Heart left ventricle (tissue), 16 donors: ENCODE data around the gene FYN. TPM values are rescaled to one million over a fixed set of nuclear protein-coding genes. Genes with fewer than 3 reads are reported as not detected.

ENCODE experiments used
- ATAC-seq, 4 donors: fragments of 200-7000 bp; cut with Tn5 transposase; one replicate each; pipeline ENCODE4 v1.9.1; 2020 to 2022; ENCODE audit warnings: moderate library complexity in 4 of 4, mild to moderate bottlenecking in 3 of 4, moderate number of reproducible peaks in 1 of 4
- DNase-seq, 5 donors: peaks; one replicate each; pipeline ENCODE4 v3.0.0-alpha.2; 2020
- H3K27ac ChIP-seq, 12 donors: fragments of 200-600 bp; sonication (generic) in 4 of 12; one replicate each; pipeline versions ENCODE4 v1.5.0 to v1.8.0; 2016 to 2022; ENCODE audit warnings: mild to moderate bottlenecking in 2 of 12
- H3K27me3 ChIP-seq, 9 donors: fragments of 200-600 bp; sonication (generic) in 2 of 9; one replicate each; pipeline versions ENCODE4 v1.5.1 to v1.8.0; 2016 to 2022; ENCODE audit warnings: mild to moderate bottlenecking in 3 of 9
- H3K36me3 ChIP-seq, 9 donors: fragments of 200-600 bp; sonication (generic) in 2 of 9; one replicate each; pipeline versions ENCODE4 v1.5.0 to v1.8.0; 2018 to 2022; ENCODE audit warnings: mild to moderate bottlenecking in 2 of 9
- H3K4me1 ChIP-seq, 12 donors: fragments of 200-600 bp; sonication (generic) in 4 of 12; one replicate each; pipeline versions ENCODE4 v1.5.0 to v1.8.0; 2016 to 2022; ENCODE audit warnings: mild to moderate bottlenecking in 3 of 12
- H3K4me3 ChIP-seq, 12 donors: fragments of 200-600 bp; sonication (generic) in 4 of 12; one replicate each; pipeline versions ENCODE4 v1.5.0 to v1.8.0; 2017 to 2022; ENCODE audit warnings: mild to moderate bottlenecking in 9 of 12, moderate library complexity in 4 of 12
- H3K9me3 ChIP-seq, 12 donors: fragments of 200-600 bp; sonication (generic) in 4 of 12; one replicate each; pipeline versions ENCODE4 v1.5.0 to v1.8.0; 2016 to 2022; ENCODE audit warnings: mild to moderate bottlenecking in 1 of 12
- CTCF ChIP-seq, 12 donors: fragments of 200-600 bp; sonication (generic) in 4 of 12; IDR thresholded peaks; one replicate each; pipeline versions ENCODE4 v1.5.0 to v1.8.0; 2018 to 2022; ENCODE audit warnings: antibody characterized with exemption in 12 of 12, mild to moderate bottlenecking in 5 of 12
- POLR2A ChIP-seq, 2 donors: fragments of 450-650 bp; IDR thresholded peaks; one replicate each; pipeline ENCODE4 v1.6.1; 2017; ENCODE audit warnings: antibody characterized with exemption in 2 of 2, mild to moderate bottlenecking in 2 of 2, moderate library complexity in 2 of 2
- WGBS, 4 donors: extraction: QIAGEN DNeasy Blood & Tissue Kit in 2 of 4; methylation state at CpG; one replicate each; pipeline versions ENCODE4 v1.1.5 to v1.1.7; 2013 to 2018; 5-methylcytosine and 5-hydroxymethylcytosine counted together
- intact Hi-C, 10 donors: fragments of 100-400 bp; cut with DNase I; formaldehyde crosslinking; loops; one replicate each; pipeline versions ENCODE4 v1.11.1 to v1.14.2; 2022
- polyA plus RNA-seq, 2 donors: library from polyadenylated mRNA; stranded (reverse); fragments of 200-250 nt; gene quantifications; one replicate each; pipeline ENCODE4 v1.2.3, GENCODE V29; 2013
- total RNA-seq, 9 donors: library from RNA; depleted of rRNA in 2 of 9; stranded (reverse); fragments of >200 nt in 2 of 9; fragmentation: NEBNext Ultra II Directional in 3 of 9; extraction: Animal tissue kit (Norgen Biotek cat#: 25700) in 3 of 9; gene quantifications; one replicate each; pipeline versions ENCODE4 v1.1.0 to v1.2.4, GENCODE V29; 2016 to 2023
- donor health status: ischemic (EF 13 %, LVEDD 7.1; RV severe dilation, severe dysfunction).
- donor health status: healthy with polysubstance abuse.
- donor health status: DM: no; HTN: yes; CAD: no.
- donor health status: DM: no; HTN: no; CAD: no.
- donor health status: ischemic (EF 25% LVEDD 6.9; RV normal size, moderate dysfunction).
- donor health status: ischemic (EF 25% LVEDD 5.7; RV mildly dilated, moderate dysfunction).
- donor health status: healthy.
- donor health status: DM: yes; HTN: yes; CAD: no.
- donor health status: ischemic (EF 35%, LVEDD 5.7; RV mildly dilated, moderate dysfunction).
- donor health status: nonischemic (EF 11% LVEDD 7.7; RV severe dilation, severe dysfunction).
- donor health status: DM: yes; HTN: yes; CAD: no.
- donor health status: PGD.
- donor health status: ischemic (EF 29% LVEDD 5.4; RV normal size, mild dysfunction).
- donor health status: nonischemic (EF 23%, LVEDD 6.1; RV moderate dilation, normal function).

Gene FYN
- total and polyA plus RNA-seq, 11 donors = 14.7 to 72.4 (median 52.3) TPM

GRCh38 chr6:111759836-111760785 is 113.1 kb downstream of the FYN start:
- peaks cover 0 to 92% (median 70%) of the 10 kb centered on the region in 12 donors for H3K4me1 ChIP-seq
- H3K27me3 ChIP-seq = no peaks in the 10 kb centered on the region
- ATAC-seq (peak; percentile 9 to 51 (median 42)), DNase-seq (no peak)
- H3K9me3 ChIP-seq = no peaks in the 10 kb centered on the region
- intact Hi-C loops = loop anchor here in 1 of 10 donors (10.0 kb wide), 1 partner anchor 45 kb away; no protein-coding TSS in a partner anchor
- TF ChIP-seq CTCF (IDR thresholded peaks at IDR 0.05) = no peak
- TF ChIP-seq POLR2A (IDR thresholded peaks at IDR 0.05) = no peak
- H3K4me3 ChIP-seq = peak overlapping the region in 3 of 12 donors; percentile 6 to 40 (median 20)
- H3K36me3 ChIP-seq = no peaks in the 10 kb centered on the region
- peak overlapping the region in 11 of 12 donors; percentile 24 to 90 (median 52) for H3K27ac ChIP-seq
- WGBS, 4 donors = 57 to 71% (median 61%) methylated on average over 18 of the region's 18 CpGs

GRCh38 chr6:111759331-111759835 is 113.9 kb downstream of the FYN start:
- H3K4me3 ChIP-seq = peak overlapping the region in 3 of 12 donors; percentile 6 to 40 (median 20)
- TF ChIP-seq POLR2A (IDR thresholded peaks at IDR 0.05) = no peak
- TF ChIP-seq CTCF (IDR thresholded peaks at IDR 0.05) = no peak
- H3K4me1 ChIP-seq = peaks cover 0 to 92% (median 68%) of the 10 kb centered on the region in 12 donors
- intact Hi-C loops = no loop called here
- WGBS, 4 donors = 57 to 64% (median 63%) methylated on average over 10 of the region's 10 CpGs
- no peak for ATAC-seq
- DNase-seq = no peak
- H3K27ac ChIP-seq = peak overlapping the region in 11 of 12 donors; percentile 4 to 90 (median 52)
- H3K36me3 ChIP-seq = no peaks in the 10 kb centered on the region
- no peaks in the 10 kb centered on the region for H3K27me3 ChIP-seq
- H3K9me3 ChIP-seq = no peaks in the 10 kb centered on the region

GRCh38 chr6:111758608-111759329 is 114.5 kb downstream of the FYN start:
- H3K36me3 ChIP-seq = no peaks in the 10 kb centered on the region
- H3K4me3 ChIP-seq = peak overlapping the region in 1 of 12 donors; percentile 40
- H3K4me1 ChIP-seq = peaks cover 0 to 92% (median 69%) of the 10 kb centered on the region in 12 donors
- intact Hi-C loops = no loop called here
- H3K9me3 ChIP-seq = no peaks in the 10 kb centered on the region
- H3K27me3 ChIP-seq = no peaks in the 10 kb centered on the region
- ATAC-seq = peak in 1 of 4 donors; percentile 16
- TF ChIP-seq CTCF (IDR thresholded peaks at IDR 0.05) = no peak
- no peak for TF ChIP-seq POLR2A (IDR thresholded peaks at IDR 0.05)
- DNase-seq = no peak
- WGBS, 4 donors = 78 to 86% (median 81%) methylated on average over 11 of the region's 11 CpGs
- peak overlapping the region in 11 of 12 donors; percentile 4 to 90 (median 52) for H3K27ac ChIP-seq
